Lower lobe of right lung (tissue), 2 donors: ENCODE data around the gene GLI3. TPM values are rescaled to one million over a fixed set of nuclear protein-coding genes. Genes with fewer than 3 reads are reported as not detected.
A peak's percentile ranks its signal among the peaks of the same experiment; 100 is the strongest.

Experiments
- ATAC-seq, 2 donors: fragments of 200-7000 bp; cut with Tn5 transposase; one replicate each; pipeline ENCODE4 v1.9.1; 2020 to 2022; ENCODE audit warnings: mild to moderate bottlenecking in 2 of 2, moderate library complexity in 2 of 2
- DNase-seq: peaks from one replicate; pipeline ENCODE4 v3.0.0-alpha.2; 2020
- H3K27ac ChIP-seq: fragments of 200-600 bp; one replicate; pipeline ENCODE4 v1.8.0; 2022
- H3K27me3 ChIP-seq: fragments of 200-600 bp; one replicate; pipeline ENCODE4 v1.8.0; 2022; ENCODE audit warnings: low read depth
- H3K36me3 ChIP-seq: fragments of 200-600 bp; one replicate; pipeline ENCODE4 v1.8.0; 2022; ENCODE audit warnings: mild to moderate bottlenecking
- H3K4me1 ChIP-seq: fragments of 200-600 bp; one replicate; pipeline ENCODE4 v1.8.0; 2022
- H3K4me3 ChIP-seq: fragments of 200-600 bp; one replicate; pipeline ENCODE4 v1.8.0; 2022; ENCODE audit warnings: mild to moderate bottlenecking
- H3K9me3 ChIP-seq: fragments of 200-600 bp; one replicate; pipeline ENCODE4 v1.8.0; 2022
- intact Hi-C: fragments of 100-400 bp; cut with DNase I; formaldehyde crosslinking; loops from one replicate; pipeline ENCODE4 v1.11.0; 2022
- total RNA-seq: library from RNA; stranded (reverse); fragmentation: NEBNext Ultra II Directional; extraction: Animal tissue kit (Norgen Biotek cat#: 25700); gene quantifications from one replicate; pipeline ENCODE4 v1.2.1, GENCODE V29; 2021
- TF ChIP-seq, protein P1 (sequence below): fragments of 200-600 bp; IDR thresholded peaks from one replicate; pipeline ENCODE4 v1.8.0; 2022; ENCODE audit warnings: antibody characterized with exemption, mild to moderate bottlenecking
- donor health status: DM: no; HTN: yes; CAD: no; lungs with severe emphysema.

The GLI3 gene
- total RNA-seq, 1 donor from 2014 or later, result 20.7 TPM

DNA sequence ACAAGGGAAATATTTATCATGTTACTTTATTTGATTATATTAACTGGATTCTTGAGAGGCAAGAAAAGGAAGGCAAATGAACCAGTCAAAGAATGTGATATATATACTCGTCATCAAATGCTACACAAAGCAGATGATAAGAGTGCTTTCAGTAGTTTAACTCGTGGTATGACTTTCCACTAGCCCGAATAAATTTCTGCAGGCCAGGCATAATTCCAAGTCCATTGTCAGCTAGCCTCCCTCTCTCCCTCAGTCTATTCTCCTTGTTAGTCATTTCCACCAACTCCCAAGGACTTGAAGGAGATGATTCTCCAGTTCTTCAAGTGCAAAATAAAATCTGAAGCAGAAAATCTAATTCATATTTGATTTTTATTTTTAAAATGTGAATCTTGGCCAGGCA is 190.5 kb downstream of the GLI3 start:
- DNase-seq (no peak), ATAC-seq (no peak)
- Histone ChIP-seq H3K27me3 (no peaks in the 10 kb centered on the region), H3K36me3 (peaks cover 7% of the 10 kb centered on the region), H3K9me3 (no peaks in the 10 kb centered on the region), H3K4me1 (no peaks in the 10 kb centered on the region), H3K4me3 (no peak overlapping the region), H3K27ac (no peak overlapping the region)
- TF ChIP-seq, protein P1, sequence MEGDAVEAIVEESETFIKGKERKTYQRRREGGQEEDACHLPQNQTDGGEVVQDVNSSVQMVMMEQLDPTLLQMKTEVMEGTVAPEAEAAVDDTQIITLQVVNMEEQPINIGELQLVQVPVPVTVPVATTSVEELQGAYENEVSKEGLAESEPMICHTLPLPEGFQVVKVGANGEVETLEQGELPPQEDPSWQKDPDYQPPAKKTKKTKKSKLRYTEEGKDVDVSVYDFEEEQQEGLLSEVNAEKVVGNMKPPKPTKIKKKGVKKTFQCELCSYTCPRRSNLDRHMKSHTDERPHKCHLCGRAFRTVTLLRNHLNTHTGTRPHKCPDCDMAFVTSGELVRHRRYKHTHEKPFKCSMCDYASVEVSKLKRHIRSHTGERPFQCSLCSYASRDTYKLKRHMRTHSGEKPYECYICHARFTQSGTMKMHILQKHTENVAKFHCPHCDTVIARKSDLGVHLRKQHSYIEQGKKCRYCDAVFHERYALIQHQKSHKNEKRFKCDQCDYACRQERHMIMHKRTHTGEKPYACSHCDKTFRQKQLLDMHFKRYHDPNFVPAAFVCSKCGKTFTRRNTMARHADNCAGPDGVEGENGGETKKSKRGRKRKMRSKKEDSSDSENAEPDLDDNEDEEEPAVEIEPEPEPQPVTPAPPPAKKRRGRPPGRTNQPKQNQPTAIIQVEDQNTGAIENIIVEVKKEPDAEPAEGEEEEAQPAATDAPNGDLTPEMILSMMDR, result no peak
- intact Hi-C loops, result no loop called here

DNA sequence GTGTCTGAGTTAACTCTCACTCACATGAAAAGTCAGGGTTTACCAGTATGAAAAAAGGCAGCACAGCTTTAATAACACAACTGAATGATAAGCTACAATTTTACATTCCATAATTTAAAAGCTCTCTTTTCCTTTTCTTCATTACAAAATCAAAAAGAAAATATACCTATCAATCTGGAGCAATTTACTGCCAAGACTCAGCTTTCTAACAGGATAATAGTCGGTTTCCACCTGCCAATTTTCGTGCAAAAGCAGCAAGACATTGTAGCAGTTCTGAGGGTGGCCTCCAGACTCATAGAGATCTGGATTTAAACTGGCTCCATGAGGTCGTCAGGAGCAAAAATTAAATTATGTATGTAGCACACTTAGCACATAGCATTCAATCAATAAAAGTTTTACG is 191.0 kb downstream of the GLI3 start:
- no peaks in the 10 kb centered on the region for H3K9me3 ChIP-seq
- TF ChIP-seq, protein P1, result no peak
- intact Hi-C loops, result no loop called here
- H3K27ac ChIP-seq, result no peak overlapping the region
- no peak for DNase-seq
- peaks cover 7% of the 10 kb centered on the region for H3K36me3 ChIP-seq
- no peak overlapping the region for H3K4me3 ChIP-seq
- H3K27me3 ChIP-seq, result no peaks in the 10 kb centered on the region
- no peaks in the 10 kb centered on the region for H3K4me1 ChIP-seq
- ATAC-seq, result no peak

GRCh38 chr7:42039921-42040320 is 197.1 kb downstream of the GLI3 start:
- no peaks in the 10 kb centered on the region for H3K9me3 ChIP-seq
- no peak overlapping the region for H3K4me3 ChIP-seq
- H3K4me1 ChIP-seq, result no peaks in the 10 kb centered on the region
- no peaks in the 10 kb centered on the region for H3K27me3 ChIP-seq
- TF ChIP-seq, protein P1, result no peak
- H3K36me3 ChIP-seq, result peaks cover 17% of the 10 kb centered on the region
- no peak overlapping the region for H3K27ac ChIP-seq
- ATAC-seq (no peak), DNase-seq (no peak)
- intact Hi-C loops, result no loop called here

DNA sequence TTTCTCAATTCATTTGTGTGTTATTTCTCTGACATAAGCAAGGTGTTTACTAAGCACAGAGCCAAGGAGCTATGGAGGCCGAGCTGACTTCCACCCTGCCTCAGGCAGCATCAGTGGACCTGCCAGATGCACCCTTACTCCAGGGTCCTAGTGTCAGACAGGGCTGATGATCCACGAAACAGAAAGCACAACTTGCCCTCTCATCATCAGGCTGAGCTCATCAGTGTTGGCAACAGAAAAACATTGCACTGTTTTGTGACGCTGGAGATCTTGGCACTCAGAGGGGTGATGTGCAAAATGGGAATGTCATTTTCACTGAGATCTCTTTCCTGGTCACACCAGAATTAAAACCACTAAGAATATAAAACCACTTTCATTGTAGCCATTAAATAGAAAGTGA is 201.8 kb downstream of the GLI3 start:
- ATAC-seq (peak in 1 of 2 donors; percentile 42), DNase-seq (no peak)
- Histone ChIP-seq H3K4me3 (no peak overlapping the region), H3K9me3 (no peaks in the 10 kb centered on the region), H3K27me3 (no peaks in the 10 kb centered on the region), H3K4me1 (no peaks in the 10 kb centered on the region), H3K27ac (no peak overlapping the region), H3K36me3 (peaks cover 16% of the 10 kb centered on the region)
- intact Hi-C loops, result no loop called here
- TF ChIP-seq, protein P1, result no peak

- DNase-seq, result no peak
- ATAC-seq, result no peak
- TF ChIP-seq, protein P1, result no peak
- no peak overlapping the region for H3K27ac ChIP-seq
- H3K27me3 ChIP-seq, result no peaks in the 10 kb centered on the region
- H3K9me3 ChIP-seq, result no peaks in the 10 kb centered on the region
- no peaks in the 10 kb centered on the region for H3K4me1 ChIP-seq
- H3K36me3 ChIP-seq, result peaks cover 10% of the 10 kb centered on the region
- intact Hi-C loops, result no loop called here
- no peak overlapping the region for H3K4me3 ChIP-seq
Observed at GRCh38 chr7:42033480-42033879, 203.5 kb downstream of the GLI3 start.

- H3K27ac ChIP-seq, result no peak overlapping the region
- no peak overlapping the region for H3K4me3 ChIP-seq
- no peak for DNase-seq
- H3K27me3 ChIP-seq, result no peaks in the 10 kb centered on the region
- TF ChIP-seq, protein P1, result no peak
- H3K36me3 ChIP-seq, result peaks cover 12% of the 10 kb centered on the region
- H3K9me3 ChIP-seq, result no peaks in the 10 kb centered on the region
- intact Hi-C loops, result no loop called here
- H3K4me1 ChIP-seq, result no peaks in the 10 kb centered on the region
- no peak for ATAC-seq
Observed at GRCh38 chr7:42029405-42029804, 207.6 kb downstream of the GLI3 start.
